ENCODE measurements around the gene SYNE1. TPM values are rescaled to one million over a fixed set of nuclear protein-coding genes. Genes with fewer than 3 reads are reported as not detected.
A peak's percentile ranks its signal among the peaks of the same experiment; 100 is the strongest.

The SYNE1 gene
- total RNA-seq, 1 donor from 2014 or later: 166 TPM

DNA sequence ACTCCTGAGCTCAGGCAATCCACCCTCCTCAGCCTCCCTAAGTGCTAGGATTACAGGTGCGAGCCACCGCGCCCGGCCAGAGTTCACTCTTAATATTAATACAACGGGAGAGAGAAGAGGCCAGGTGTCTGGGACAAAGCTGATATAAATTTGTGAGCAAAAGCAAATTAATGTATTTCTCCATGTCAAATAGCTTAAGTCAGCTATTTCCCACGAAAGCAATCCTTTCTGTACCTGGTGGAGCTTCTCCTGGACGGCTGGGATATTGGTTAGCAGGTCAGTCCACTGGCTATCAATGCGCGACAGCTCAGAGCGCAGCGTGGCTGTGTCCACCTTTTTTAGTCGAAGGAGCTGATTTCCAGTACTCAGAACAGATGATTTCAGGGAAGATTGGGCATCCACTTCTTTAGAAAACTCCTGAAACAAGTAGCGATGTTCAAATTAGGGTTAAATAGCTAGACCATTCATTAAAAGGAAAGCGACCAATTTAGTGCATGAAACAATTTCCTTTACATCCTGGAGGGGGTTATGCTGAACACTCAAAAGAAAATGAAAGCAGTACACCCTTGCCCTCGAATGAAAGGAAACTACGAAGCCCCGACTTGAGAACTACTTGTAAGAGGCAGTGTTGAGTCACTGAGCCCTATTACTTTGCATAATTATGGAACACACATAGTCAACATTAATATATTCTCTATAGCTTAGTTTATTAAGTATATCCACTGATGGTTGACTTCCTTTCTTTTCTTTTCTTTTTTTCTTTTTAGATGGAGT, 403.4 kb downstream of the SYNE1 start:
- no peaks in the 10 kb centered on the region for H3K9me3 ChIP-seq
- intact Hi-C loops (cut with DNase I): no loop called here
- TF ChIP-seq, protein P1, sequence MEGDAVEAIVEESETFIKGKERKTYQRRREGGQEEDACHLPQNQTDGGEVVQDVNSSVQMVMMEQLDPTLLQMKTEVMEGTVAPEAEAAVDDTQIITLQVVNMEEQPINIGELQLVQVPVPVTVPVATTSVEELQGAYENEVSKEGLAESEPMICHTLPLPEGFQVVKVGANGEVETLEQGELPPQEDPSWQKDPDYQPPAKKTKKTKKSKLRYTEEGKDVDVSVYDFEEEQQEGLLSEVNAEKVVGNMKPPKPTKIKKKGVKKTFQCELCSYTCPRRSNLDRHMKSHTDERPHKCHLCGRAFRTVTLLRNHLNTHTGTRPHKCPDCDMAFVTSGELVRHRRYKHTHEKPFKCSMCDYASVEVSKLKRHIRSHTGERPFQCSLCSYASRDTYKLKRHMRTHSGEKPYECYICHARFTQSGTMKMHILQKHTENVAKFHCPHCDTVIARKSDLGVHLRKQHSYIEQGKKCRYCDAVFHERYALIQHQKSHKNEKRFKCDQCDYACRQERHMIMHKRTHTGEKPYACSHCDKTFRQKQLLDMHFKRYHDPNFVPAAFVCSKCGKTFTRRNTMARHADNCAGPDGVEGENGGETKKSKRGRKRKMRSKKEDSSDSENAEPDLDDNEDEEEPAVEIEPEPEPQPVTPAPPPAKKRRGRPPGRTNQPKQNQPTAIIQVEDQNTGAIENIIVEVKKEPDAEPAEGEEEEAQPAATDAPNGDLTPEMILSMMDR (IDR thresholded peaks at IDR 0.05): no peak
- DNase-seq (no peak), ATAC-seq (no peak)
- H3K4me3 ChIP-seq: no peak overlapping the region
- H3K27ac ChIP-seq: peak overlapping the region; percentile 62
- H3K36me3 ChIP-seq: peaks cover 100% of the 10 kb centered on the region
- H3K27me3 ChIP-seq (ENCODE audit: low read depth): no peaks in the 10 kb centered on the region
- peaks cover 8% of the 10 kb centered on the region for H3K4me1 ChIP-seq

DNA sequence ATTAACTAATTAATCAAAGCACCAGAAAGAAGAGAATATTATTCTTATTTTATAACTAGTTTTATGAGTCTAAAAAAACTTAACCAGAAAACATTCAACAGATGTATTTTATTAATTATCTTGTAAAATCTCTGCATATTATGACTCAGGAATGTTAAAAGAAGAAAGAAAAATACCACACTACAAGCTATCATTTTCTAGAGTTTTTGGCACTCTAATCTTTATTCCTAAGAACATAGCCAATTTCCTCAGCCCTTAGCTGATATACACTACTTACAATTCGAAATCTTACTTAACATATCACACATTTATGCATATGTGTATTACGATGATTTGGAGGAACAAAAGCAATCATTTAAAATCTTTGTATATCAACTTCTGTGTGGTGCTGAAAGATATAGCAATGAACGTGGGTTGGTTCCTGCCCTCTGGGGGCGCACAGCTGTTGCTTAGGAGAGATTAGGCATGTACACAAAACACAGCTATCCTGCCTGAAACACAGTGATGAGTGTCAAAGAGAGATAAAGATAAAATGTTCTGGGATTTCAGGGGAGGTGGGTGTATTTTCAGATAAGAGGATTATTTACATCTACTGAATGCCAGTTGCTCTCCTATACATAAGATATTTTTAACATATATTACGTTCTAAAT, 404.5 kb downstream of the SYNE1 start:
- H3K9me3 ChIP-seq: no peaks in the 10 kb centered on the region
- intact Hi-C loops (cut with DNase I): no loop called here
- peak; percentile 47 to 62 for ATAC-seq
- no peak for DNase-seq
- no peaks in the 10 kb centered on the region for H3K27me3 ChIP-seq (ENCODE audit: low read depth)
- H3K27ac ChIP-seq: peak overlapping the region; percentile 62
- H3K4me1 ChIP-seq: peaks cover 8% of the 10 kb centered on the region
- no peak overlapping the region for H3K4me3 ChIP-seq
- H3K36me3 ChIP-seq: peaks cover 98% of the 10 kb centered on the region
- TF ChIP-seq, protein P1 (IDR thresholded peaks at IDR 0.05): no peak

DNA sequence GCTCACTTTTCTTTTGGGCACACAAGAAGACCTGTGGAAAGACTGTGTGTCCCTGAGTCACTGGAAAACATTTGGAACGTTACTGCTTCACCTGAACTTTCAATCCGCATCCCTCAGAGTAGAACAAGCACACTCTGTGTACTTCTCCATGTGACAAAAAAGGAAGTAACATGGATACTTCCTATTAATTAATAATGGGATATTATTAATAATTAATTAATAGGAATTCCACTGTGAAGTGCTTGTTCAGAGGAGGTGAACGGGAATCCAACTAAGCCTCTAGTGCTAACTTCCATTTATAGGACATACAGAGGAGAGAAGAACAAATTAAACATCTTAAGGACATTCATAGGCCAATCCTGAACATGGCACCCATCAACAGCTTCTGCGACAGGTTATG, 407.8 kb downstream of the SYNE1 start:
- no peak for ATAC-seq
- DNase-seq: no peak
- Histone ChIP-seq H3K9me3 (no peaks in the 10 kb centered on the region), H3K4me1 (peaks cover 8% of the 10 kb centered on the region), H3K27me3 (ENCODE audit: low read depth) (no peaks in the 10 kb centered on the region), H3K27ac (no peak overlapping the region), H3K36me3 (peaks cover 88% of the 10 kb centered on the region), H3K4me3 (no peak overlapping the region)
- TF ChIP-seq, protein P1 (IDR thresholded peaks at IDR 0.05): no peak
- intact Hi-C loops (cut with DNase I): no loop called here

DNA sequence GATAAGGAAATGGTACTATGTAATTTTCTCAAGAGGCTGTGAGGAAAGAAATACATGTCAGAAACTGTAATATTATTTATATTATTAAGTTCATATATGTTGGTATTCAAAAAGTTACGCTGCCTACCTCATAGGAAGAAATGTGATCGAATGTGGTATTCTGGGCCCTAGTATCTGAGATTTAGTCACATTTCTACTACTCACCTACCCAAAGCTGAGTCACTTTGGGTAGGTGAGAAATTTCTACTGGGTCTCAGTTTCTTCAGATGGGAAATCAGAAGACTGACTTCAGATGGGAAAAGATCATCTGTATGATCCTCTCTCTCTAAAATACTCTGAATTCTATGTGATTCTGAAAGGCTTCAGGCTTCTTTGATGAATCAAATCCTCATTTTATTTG, 411.0 kb downstream of the SYNE1 start:
- intact Hi-C loops (cut with DNase I): no loop called here
- no peak for DNase-seq
- Histone ChIP-seq H3K27me3 (ENCODE audit: low read depth) (no peaks in the 10 kb centered on the region), H3K36me3 (peaks cover 88% of the 10 kb centered on the region), H3K4me3 (no peak overlapping the region), H3K9me3 (peaks cover 13% of the 10 kb centered on the region), H3K4me1 (no peaks in the 10 kb centered on the region), H3K27ac (no peak overlapping the region)
- TF ChIP-seq, protein P1 (IDR thresholded peaks at IDR 0.05): no peak
- ATAC-seq: no peak

DNA sequence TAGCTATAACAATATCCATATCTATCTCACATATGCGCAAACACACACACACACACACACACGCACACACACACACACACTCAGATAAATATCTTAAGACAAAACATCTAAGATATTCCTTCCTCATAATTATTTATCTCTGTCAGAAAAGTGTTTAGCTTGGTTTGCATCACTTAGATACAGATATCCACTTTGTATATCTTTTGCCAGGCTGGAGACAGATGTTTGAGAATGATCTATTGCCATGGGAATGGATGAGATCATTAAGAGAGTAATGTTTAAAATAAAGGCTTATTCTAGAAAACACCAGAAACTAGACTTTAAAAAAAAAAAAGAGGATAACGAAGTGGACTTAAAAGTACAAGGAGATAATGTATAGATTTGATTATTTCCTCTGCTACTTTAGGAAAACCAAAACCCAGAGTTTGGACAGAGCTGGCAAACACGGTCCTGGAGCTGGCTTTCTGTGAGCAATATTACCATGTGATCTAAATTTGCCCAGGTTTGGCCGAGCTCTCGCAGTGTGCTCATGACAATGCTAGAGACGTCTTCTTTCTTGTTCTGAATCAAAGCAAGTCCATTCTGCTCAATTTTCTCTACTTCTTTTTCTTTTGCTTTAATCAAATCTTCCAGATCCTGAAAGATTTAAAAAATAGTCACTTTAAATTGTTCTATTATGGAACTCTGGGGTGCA, 411.8 kb downstream of the SYNE1 start:
- ATAC-seq (no peak), DNase-seq (no peak)
- intact Hi-C loops (cut with DNase I): no loop called here
- Histone ChIP-seq H3K27me3 (ENCODE audit: low read depth) (no peaks in the 10 kb centered on the region), H3K4me3 (no peak overlapping the region), H3K4me1 (no peaks in the 10 kb centered on the region), H3K9me3 (peaks cover 13% of the 10 kb centered on the region), H3K27ac (no peak overlapping the region), H3K36me3 (peaks cover 87% of the 10 kb centered on the region)
- TF ChIP-seq, protein P1 (IDR thresholded peaks at IDR 0.05): no peak

Data from lower lobe of right lung (tissue), 2 donors.